Activated T-helper 17 cell treated with anti-CD3 and anti-CD28 coated beads, Interleukin-2, amount 50 U/mL, for 72 hours (primary cell): ENCODE results near the gene ARMH4. TPM values are rescaled to one million over a fixed set of nuclear protein-coding genes. Genes with fewer than 3 reads are reported as not detected.

Source experiments
- ATAC-seq: fragments of 150-1000 bp; cut with Tn5 transposase; replicated peaks from 2 replicates; pipeline ENCODE4 v1.10.0; 2021; ENCODE audit warnings: mild to moderate bottlenecking, moderate library complexity
- H3K27ac Mint-ChIP-seq: one replicate; pipeline ENCODE4 v1.8.0; 2022; ENCODE audit warnings: mixed read lengths
- H3K27me3 Mint-ChIP-seq: one replicate; pipeline ENCODE4 v1.8.0; 2022; ENCODE audit warnings: mixed read lengths
- H3K36me3 Mint-ChIP-seq: one replicate; pipeline ENCODE4 v1.8.0; 2022; ENCODE audit warnings: low read depth, mild to moderate bottlenecking, mixed read lengths
- H3K4me1 Mint-ChIP-seq: one replicate; pipeline ENCODE4 v1.8.0; 2022; ENCODE audit warnings: mixed read lengths
- H3K4me3 Mint-ChIP-seq: one replicate; pipeline ENCODE4 v1.8.0; 2022; ENCODE audit warnings: mild to moderate bottlenecking, mixed read lengths
- H3K9me3 Mint-ChIP-seq: one replicate; pipeline ENCODE4 v1.8.0; 2022; ENCODE audit warnings: mixed read lengths
- total RNA-seq, 2 donors: library from RNA; stranded (reverse); gene quantifications; one replicate each; pipeline ENCODE4 v1.2.3, GENCODE V29; 2022

ARMH4 gene
- total RNA-seq, 2 donors from 2014 or later = not detected

GRCh38 chr14:57998766-57999165, 153.2 kb downstream of the ARMH4 start:
- no peaks in the 10 kb centered on the region for H3K9me3 Mint-ChIP-seq
- no peak overlapping the region for H3K27ac Mint-ChIP-seq

GRCh38 chr14:57991353-57991752, 160.7 kb downstream of the ARMH4 start:
- no peaks in the 10 kb centered on the region for H3K4me1 Mint-ChIP-seq
- no peaks in the 10 kb centered on the region for H3K36me3 Mint-ChIP-seq

More at GRCh38 chr14:57998766-57999165, 153.2 kb downstream of the ARMH4 start:
- no peak overlapping the region for H3K4me3 Mint-ChIP-seq
- no peak for ATAC-seq
- H3K4me1 Mint-ChIP-seq = no peaks in the 10 kb centered on the region
- no peaks in the 10 kb centered on the region for H3K36me3 Mint-ChIP-seq
- peaks cover 18% of the 10 kb centered on the region for H3K27me3 Mint-ChIP-seq

DNA sequence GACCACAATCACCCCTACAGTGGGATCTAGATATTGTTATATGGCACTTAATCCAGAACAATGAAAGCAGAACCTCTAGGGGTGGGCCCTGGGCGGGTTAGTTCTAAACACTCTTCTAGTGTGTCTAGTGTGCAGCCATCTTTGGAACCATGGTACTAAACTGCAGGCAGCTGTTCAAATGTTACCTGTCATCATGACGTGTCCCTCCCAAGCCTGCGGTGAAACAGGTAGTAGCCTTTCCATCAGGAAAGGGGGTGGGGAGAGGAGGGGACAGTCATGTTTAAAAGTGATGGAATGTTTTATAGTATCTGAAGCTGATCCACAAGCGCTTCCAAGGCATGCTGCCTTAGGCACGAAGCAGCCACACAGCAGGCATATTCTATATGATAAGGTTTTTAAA, 163.6 kb downstream of the ARMH4 start:
- Mint-ChIP-seq H3K36me3 (no peaks in the 10 kb centered on the region), H3K27me3 (peaks cover 6% of the 10 kb centered on the region), H3K9me3 (no peaks in the 10 kb centered on the region), H3K27ac (no peak overlapping the region), H3K4me1 (no peaks in the 10 kb centered on the region), H3K4me3 (no peak overlapping the region)
- no peak for ATAC-seq

More at GRCh38 chr14:57991353-57991752, 160.7 kb downstream of the ARMH4 start:
- H3K4me3 Mint-ChIP-seq = no peak overlapping the region
- H3K27ac Mint-ChIP-seq = no peak overlapping the region
- no peaks in the 10 kb centered on the region for H3K9me3 Mint-ChIP-seq
- peaks cover 6% of the 10 kb centered on the region for H3K27me3 Mint-ChIP-seq
- no peak for ATAC-seq

GRCh38 chr14:57987596-57988300, 164.3 kb downstream of the ARMH4 start:
- Mint-ChIP-seq H3K27me3 (peaks cover 6% of the 10 kb centered on the region), H3K9me3 (no peaks in the 10 kb centered on the region), H3K36me3 (no peaks in the 10 kb centered on the region), H3K4me3 (no peak overlapping the region), H3K4me1 (no peaks in the 10 kb centered on the region), H3K27ac (no peak overlapping the region)
- ATAC-seq = no peak

DNA sequence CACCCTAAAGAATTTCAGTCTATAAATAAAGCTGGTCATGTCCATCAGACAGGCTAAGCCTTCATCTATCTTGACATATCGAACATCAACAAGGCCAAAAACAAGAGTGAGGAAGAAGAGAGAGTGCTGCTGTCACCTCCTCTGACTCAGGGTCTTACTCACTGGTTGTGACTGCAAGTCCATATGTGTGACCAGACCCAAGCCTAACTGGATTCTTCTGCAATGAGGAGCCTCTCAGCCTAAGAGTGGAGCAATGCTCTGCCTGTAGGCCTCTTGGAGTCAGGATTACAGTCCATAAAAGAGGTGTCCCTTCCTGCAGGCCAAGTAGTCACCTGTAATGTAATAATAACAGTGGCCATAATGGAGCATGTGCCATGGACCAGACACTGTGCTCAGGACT, 165.0 kb downstream of the ARMH4 start:
- H3K27me3 Mint-ChIP-seq = peaks cover 4% of the 10 kb centered on the region

DNA sequence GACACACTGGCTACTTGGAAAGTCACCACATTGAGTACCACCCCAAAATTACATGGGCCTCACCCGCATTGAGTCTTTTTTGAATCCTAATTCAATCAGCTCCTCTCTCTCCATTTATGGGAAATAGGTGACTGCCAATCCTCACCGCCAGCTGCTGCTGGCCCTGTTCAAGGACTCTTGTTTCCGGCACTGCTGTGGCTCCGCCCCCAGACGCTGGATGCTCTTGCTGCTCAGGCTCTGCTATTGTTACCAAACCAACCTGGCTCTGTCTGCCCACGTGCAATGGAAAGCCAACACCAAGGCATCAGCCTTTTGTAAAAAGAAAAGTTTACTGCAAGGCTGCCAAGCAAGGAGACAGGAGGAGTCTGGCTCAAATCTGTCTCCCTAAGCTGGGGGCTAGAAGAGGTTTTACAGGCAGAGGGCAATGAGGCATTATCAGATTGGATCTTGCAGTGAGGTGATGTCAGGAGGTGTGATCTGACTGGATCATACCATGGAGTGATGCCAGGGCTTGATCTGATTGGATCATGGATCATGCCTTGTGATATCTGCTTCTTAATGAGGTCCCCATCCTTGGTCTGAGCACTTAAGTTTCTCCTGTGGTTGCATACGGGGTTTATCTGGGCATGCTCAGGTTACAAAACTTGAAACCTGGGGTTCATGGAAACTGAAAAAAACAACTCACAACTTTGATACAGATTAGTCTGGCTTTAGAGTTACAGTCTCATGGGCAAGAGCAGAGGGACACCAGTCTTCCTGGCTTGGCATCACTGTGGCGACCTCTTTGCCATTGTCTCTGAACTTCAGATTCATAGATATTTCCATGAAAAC, 169.0 kb downstream of the ARMH4 start:
- Mint-ChIP-seq H3K4me1 (no peaks in the 10 kb centered on the region), H3K4me3 (no peak overlapping the region)
- no peak for ATAC-seq

More for the DNA sequence above, 165.0 kb downstream of the ARMH4 start:
- Mint-ChIP-seq H3K27ac (no peak overlapping the region), H3K36me3 (no peaks in the 10 kb centered on the region), H3K9me3 (no peaks in the 10 kb centered on the region), H3K4me3 (no peak overlapping the region), H3K4me1 (no peaks in the 10 kb centered on the region)
- ATAC-seq = no peak

DNA sequence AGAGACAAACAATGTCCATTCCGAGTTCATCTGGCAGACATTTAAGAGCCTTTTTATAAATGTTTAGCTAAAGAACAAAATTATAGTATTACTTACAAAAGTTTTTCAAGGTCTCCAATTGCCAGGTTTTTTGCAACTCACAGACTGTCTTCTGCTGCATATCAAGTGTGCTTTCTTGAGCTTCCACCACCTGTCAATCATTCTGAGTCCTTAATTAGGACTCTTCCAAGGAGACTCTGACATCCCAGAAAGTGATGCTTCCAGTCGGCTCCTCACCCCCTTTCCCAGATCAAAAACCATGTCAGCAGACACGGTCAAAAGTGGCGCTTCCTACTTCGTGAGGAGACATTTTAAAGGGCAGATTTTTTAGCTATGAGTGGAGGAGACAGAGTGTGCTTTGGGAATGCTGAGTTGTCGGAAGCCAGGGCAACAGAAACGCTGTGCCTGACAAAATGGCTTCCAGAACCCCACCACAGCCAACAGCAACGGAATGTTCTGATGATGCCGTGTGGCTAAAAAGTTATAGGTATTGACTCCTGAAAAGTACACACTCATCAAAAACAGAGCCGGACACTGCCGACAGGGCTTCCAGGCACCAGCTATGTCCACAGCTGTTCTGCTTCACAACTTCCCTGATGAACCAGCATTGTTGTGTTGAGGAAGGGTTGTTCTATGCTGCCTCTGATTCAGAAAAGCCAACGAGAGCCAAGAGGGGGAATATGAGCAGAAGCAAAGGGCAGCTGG, 170.0 kb downstream of the ARMH4 start:
- Mint-ChIP-seq H3K9me3 (no peaks in the 10 kb centered on the region), H3K4me1 (no peaks in the 10 kb centered on the region)

More for the DNA sequence above, 169.0 kb downstream of the ARMH4 start:
- Mint-ChIP-seq H3K27ac (no peak overlapping the region), H3K36me3 (no peaks in the 10 kb centered on the region), H3K9me3 (no peaks in the 10 kb centered on the region), H3K27me3 (no peaks in the 10 kb centered on the region)

GRCh38 chr14:57979376-57980048, 172.5 kb downstream of the ARMH4 start:
- Mint-ChIP-seq H3K9me3 (no peaks in the 10 kb centered on the region), H3K27ac (no peak overlapping the region), H3K4me1 (no peaks in the 10 kb centered on the region), H3K36me3 (no peaks in the 10 kb centered on the region), H3K4me3 (no peak overlapping the region), H3K27me3 (no peaks in the 10 kb centered on the region)
- ATAC-seq = no peak

More for the DNA sequence above, 170.0 kb downstream of the ARMH4 start:
- no peaks in the 10 kb centered on the region for H3K27me3 Mint-ChIP-seq
- H3K27ac Mint-ChIP-seq = no peak overlapping the region
- H3K4me3 Mint-ChIP-seq = no peak overlapping the region
- no peak for ATAC-seq
- H3K36me3 Mint-ChIP-seq = no peaks in the 10 kb centered on the region

DNA sequence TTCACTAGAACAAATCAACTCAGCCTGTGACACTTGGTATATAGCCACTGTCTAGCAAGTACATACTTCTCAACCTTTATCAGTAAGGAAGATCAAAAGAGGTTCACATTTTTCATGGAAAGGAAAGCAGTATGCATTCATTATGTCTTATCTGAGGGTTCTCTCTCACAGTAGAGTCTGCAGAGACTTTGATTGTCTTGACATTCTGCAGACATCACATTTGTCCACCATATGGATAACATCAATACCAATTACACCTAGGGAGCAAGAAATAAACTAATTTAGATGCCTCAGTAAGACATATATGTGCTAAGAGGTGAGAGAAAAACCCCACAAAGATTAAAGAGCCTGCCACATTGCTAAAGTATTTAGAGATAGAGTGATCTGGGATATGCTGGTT, 175.3 kb downstream of the ARMH4 start:
- ATAC-seq = no peak

DNA sequence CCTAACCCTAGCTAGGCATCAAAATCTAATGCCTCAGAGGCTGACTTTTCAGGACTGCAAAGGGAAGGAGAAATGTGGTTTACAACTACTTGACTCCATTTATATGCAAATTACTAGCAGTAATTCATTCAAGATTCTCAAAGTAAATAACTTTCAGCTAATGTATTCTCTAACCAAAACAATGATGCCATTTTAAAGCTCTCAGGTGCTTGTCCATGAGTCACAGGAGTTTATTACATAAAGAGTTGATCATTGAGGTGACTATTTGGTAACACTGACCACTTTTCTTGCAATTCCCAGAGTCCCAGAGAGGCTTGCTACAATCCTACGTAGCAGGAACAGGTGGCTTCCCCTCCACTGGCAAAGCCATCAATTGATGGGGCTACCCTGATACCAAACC, 177.1 kb downstream of the ARMH4 start:
- H3K27ac Mint-ChIP-seq = no peak overlapping the region
- H3K27me3 Mint-ChIP-seq = no peaks in the 10 kb centered on the region
- H3K4me1 Mint-ChIP-seq = no peaks in the 10 kb centered on the region
- H3K36me3 Mint-ChIP-seq = no peaks in the 10 kb centered on the region
- H3K4me3 Mint-ChIP-seq = no peak overlapping the region
- no peaks in the 10 kb centered on the region for H3K9me3 Mint-ChIP-seq
- ATAC-seq = no peak

More for the DNA sequence above, 175.3 kb downstream of the ARMH4 start:
- H3K27me3 Mint-ChIP-seq = no peaks in the 10 kb centered on the region
- no peak overlapping the region for H3K4me3 Mint-ChIP-seq
- no peaks in the 10 kb centered on the region for H3K9me3 Mint-ChIP-seq
- H3K27ac Mint-ChIP-seq = no peak overlapping the region
- no peaks in the 10 kb centered on the region for H3K4me1 Mint-ChIP-seq
- no peaks in the 10 kb centered on the region for H3K36me3 Mint-ChIP-seq

GRCh38 chr14:57970594-57970993, 181.4 kb downstream of the ARMH4 start:
- H3K4me1 Mint-ChIP-seq = no peaks in the 10 kb centered on the region
- H3K27me3 Mint-ChIP-seq = no peaks in the 10 kb centered on the region
- H3K4me3 Mint-ChIP-seq = no peak overlapping the region
- H3K9me3 Mint-ChIP-seq = no peaks in the 10 kb centered on the region
- H3K27ac Mint-ChIP-seq = no peak overlapping the region
- no peaks in the 10 kb centered on the region for H3K36me3 Mint-ChIP-seq
- no peak for ATAC-seq

DNA sequence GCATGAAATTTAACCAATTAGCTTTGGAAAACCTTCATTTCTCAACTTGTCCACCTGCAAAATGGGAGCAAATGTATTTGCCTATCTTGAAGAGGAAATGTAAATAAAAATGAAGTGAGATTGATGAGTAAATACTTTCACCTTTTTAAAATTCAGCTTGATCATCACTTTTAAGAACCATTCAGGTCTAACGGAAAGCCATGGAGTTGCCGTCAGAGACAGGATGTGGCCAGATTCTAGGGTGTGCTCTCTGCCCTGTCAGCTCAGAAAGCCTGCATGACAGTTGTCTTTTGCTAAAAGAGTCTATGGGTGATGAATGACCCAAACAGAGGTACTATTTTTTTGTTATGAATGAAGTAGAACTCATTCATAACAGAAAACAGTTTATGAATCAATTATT, 181.8 kb downstream of the ARMH4 start:
- H3K4me1 Mint-ChIP-seq = no peaks in the 10 kb centered on the region
- H3K4me3 Mint-ChIP-seq = no peak overlapping the region

GRCh38 chr14:57963071-57963470, 188.9 kb downstream of the ARMH4 start:
- H3K4me3 Mint-ChIP-seq = no peak overlapping the region
- H3K36me3 Mint-ChIP-seq = no peaks in the 10 kb centered on the region
- no peak for ATAC-seq
- H3K27ac Mint-ChIP-seq = no peak overlapping the region
- peaks cover 9% of the 10 kb centered on the region for H3K27me3 Mint-ChIP-seq
- no peaks in the 10 kb centered on the region for H3K4me1 Mint-ChIP-seq
- no peaks in the 10 kb centered on the region for H3K9me3 Mint-ChIP-seq

More for the DNA sequence above, 181.8 kb downstream of the ARMH4 start:
- Mint-ChIP-seq H3K27ac (no peak overlapping the region), H3K9me3 (no peaks in the 10 kb centered on the region), H3K36me3 (no peaks in the 10 kb centered on the region), H3K27me3 (no peaks in the 10 kb centered on the region)
- ATAC-seq = peak; percentile 31
